AG09309 (cell line): Measurements from ENCODE around the gene ZNF276.
"Not testable (repeated sequence)": the region's sequence is repeated elsewhere in the genome, so short reads cannot be mapped to it uniquely, and the experiment has no call there.

Source experiments
- DNase-seq: peaks from one replicate; pipeline ENCODE4 v3.0.0-alpha.2; 2010; ENCODE audit warnings: low read depth
- H3K4me3 ChIP-seq: 2 replicates; pipeline ENCODE4 v1.5.1; 2011; ENCODE audit warnings: mild to moderate bottlenecking, low read depth, low read length, moderate library complexity; ENCODE audit not compliant: control insufficient read depth
- TF ChIP-seq, protein P1 (sequence below): IDR thresholded peaks from 2 replicates; pipeline ENCODE4 v1.5.1; 2011; ENCODE audit warnings: mild to moderate bottlenecking, low read depth, low read length, inconsistent platforms; ENCODE audit not compliant: insufficient read depth, control insufficient read depth; ENCODE audit errors: missing control alignments

The ZNF276 gene

DNA sequence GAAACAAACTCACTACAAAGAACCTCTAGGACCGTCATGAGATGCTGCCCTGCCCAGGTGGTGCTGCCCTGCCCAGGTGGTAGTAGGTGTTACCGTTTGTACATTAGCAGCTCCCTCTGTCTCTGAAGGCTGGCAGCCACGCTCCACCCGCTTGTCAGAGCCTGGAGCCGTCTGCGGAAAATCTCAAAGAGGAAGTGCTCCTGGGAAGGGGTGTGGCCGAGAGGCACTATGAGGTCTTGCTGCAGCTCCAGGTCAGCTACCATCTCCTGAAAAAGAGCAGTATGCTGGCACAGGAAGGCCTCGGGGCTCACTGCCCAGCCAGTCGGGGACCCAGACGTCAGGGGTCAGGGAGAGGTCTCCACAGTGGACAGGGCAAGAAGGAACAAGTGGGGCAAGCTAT, 28.3 kb downstream of the ZNF276 start:
- TF ChIP-seq, protein P1, sequence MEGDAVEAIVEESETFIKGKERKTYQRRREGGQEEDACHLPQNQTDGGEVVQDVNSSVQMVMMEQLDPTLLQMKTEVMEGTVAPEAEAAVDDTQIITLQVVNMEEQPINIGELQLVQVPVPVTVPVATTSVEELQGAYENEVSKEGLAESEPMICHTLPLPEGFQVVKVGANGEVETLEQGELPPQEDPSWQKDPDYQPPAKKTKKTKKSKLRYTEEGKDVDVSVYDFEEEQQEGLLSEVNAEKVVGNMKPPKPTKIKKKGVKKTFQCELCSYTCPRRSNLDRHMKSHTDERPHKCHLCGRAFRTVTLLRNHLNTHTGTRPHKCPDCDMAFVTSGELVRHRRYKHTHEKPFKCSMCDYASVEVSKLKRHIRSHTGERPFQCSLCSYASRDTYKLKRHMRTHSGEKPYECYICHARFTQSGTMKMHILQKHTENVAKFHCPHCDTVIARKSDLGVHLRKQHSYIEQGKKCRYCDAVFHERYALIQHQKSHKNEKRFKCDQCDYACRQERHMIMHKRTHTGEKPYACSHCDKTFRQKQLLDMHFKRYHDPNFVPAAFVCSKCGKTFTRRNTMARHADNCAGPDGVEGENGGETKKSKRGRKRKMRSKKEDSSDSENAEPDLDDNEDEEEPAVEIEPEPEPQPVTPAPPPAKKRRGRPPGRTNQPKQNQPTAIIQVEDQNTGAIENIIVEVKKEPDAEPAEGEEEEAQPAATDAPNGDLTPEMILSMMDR = no peak
- H3K4me3 ChIP-seq = no peak overlapping the region
- DNase-seq = no peak

DNA sequence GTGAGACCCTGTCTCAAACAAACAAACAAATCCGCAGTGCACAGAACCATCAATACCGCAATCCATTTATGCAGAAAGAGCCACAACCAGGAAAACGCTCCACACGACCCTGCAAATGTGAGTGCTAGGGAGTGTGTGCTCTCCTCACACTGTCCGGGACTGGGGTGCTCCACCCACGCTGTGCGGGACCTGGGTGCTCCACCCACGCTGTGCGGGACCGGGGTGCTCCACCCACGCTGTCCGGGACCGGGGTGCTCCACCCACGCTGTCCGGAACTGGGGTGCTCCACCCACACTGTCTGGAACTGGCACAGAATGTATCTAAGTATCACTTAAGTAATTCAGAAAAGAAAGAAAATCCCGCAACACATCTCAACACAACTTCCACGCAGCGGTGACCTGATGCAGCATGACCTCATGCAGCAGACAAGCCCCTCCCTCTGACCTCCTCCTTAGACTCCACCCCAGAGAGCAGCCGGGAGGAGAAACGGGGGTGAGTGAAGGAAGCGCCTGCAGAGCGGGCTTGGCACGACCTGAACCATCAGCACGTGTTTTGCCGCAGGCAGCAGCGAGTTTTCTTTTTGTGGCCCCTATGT, 38.5 kb downstream of the ZNF276 start:
- no peak overlapping the region for H3K4me3 ChIP-seq
- TF ChIP-seq, protein P1 = no peak
- DNase-seq = no peak

DNA sequence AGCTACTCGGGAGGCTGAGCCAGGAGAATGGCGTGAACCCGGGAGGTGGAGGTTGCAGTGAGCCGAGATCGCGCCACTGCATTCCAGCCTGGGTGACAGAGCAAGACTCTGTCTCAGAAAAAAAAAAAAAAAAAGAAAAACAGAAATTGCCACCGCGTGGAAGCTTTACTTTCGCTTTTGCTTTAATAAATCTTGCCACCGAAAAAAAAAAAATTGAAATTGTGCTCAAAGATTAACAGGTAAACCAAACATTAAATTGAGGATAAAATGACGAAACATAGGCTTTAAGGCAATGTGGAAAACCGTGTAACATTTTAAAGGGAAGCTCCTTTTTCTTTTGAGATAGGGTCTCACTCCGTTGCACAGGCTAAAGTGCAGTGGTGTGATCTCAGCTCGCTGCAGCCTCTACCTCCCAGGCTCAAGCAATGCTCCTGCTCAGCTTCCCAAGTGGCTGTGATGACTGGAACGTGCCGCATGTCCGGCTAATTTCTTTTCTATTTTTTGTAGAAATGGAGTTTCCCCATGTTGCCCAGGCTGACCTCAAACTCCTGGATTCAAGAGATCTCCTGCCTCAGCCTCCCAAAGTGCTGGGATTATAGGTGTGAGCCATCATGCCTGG, 40.1 kb downstream of the ZNF276 start:
- DNase-seq = no peak
- TF ChIP-seq, protein P1 = no peak
- no peak overlapping the region for H3K4me3 ChIP-seq

DNA sequence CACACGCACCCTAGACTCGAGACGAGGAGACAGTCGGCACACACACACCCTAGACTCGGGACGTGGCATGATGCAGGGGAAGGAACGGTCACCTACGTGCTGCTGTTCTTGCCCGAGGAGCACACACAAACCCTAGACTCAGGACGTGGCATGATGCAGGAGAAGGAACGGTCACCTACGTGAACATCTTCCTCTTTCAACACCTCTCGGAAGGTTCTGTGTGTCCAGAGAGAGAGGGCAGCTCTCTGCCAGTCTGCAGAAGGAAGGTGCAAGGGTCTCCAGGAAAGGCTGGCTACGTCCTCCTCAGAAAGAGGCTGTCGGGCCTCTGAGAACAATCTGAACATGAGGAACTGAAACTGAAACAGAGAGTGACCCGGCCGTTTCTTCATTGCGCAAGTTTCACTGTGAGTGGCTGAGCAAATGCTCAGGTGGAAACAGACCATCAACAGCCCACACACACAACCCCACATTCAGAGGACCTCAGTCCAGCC, 43.4 kb downstream of the ZNF276 start:
- H3K4me3 ChIP-seq = no peak overlapping the region
- no peak for DNase-seq
- TF ChIP-seq, protein P1 = no peak

DNA sequence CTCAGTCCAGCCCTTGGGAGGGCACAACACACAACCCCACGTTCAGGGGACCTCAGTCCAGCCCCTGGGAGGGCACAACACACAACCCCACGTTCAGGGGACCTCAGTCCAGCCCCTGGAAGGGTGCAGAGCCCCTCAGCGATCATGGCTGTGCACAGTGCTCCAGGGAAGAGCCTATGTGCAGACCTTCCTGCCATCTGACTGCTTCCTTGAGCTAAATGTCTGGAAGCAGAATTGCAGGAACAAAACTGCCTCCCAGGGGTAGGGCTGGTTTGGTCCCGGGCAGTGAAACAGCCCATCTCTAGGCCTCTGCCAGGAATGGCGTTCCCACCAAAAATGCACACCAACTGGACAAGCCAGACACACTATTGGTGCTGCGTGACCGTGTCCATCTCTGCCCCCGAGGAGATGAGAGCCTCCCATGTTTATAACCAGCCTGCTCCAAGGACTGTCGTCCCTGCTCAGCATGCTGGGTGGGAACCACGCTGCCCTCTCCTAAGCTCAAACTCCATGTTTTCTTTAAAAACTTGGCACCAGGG, 44.0 kb downstream of the ZNF276 start:
- DNase-seq = no peak
- TF ChIP-seq, protein P1 = no peak
- no peak overlapping the region for H3K4me3 ChIP-seq

DNA sequence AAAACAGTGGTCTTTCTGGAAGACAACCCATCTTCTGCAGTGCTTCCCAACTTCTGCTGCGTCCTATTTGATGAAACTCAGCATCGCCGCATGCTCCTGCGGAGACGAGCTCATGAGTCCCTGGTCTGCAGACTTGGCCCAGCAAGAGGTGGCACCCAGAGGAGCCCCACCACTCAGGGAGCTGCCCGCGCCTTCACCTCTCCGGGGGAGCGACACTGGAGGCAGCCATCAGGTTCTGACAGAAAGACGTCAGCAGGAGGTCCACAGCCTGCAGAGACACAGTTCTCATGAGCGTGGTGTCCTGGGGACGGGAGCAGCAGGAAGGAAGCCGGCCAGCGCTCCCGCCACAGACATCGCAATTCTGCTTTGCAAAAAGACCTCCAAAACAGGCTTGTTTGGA, 49.0 kb downstream of the ZNF276 start:
- H3K4me3 ChIP-seq = no peak overlapping the region
- TF ChIP-seq, protein P1 = no peak
- DNase-seq = no peak

DNA sequence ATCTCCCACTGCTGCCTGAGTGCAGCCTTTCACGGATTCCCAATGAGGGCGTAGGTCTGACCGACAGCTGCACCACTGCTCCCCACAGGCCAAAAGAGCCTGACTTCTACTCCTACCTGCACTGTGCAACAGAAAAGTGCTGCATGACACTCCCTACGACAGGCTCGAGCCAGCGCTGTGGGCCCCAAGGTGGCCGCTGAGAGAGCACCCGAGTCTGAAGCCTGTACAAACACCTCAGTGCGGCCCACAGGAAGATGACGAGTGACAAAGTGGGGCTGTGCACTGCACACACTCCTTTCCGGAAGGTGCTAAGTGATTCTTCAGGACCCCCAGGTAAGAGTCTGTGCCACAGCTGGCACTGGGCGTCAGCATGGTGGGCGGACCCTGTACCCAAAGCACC, 53.9 kb downstream of the ZNF276 start:
- TF ChIP-seq, protein P1 = no peak
- DNase-seq = no peak
- H3K4me3 ChIP-seq = no peak overlapping the region

DNA sequence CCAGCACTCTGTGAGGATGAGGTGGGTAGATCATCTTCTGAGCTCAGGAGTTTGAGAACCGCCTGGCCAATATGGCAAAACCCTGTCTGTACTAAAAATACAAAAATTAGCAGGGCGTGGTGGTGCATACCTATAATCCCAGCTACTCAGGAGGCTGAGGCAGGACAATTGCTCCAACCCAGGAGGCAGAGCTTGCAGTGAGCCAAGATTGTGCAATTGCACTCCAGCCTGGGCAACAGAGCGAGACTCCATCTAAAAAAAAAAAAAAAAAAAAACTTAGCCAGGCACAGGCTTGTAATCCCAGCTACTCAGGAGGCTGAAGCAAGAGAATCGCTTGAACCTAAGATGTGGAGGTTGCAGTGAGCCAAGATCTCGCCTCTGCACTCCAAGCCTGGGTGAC, 56.9 kb downstream of the ZNF276 start:
- DNase-seq, H3K4me3 ChIP-seq: not testable (repeated sequence)
